Measurements from ENCODE around the gene ATP8B1. TPM values are rescaled to one million over a fixed set of nuclear protein-coding genes. Genes with fewer than 3 reads are reported as not detected.
A peak's percentile ranks its signal among the peaks of the same experiment; 100 is the strongest.

ATP8B1 gene
- total and polyA plus RNA-seq, 2 experiments from 2014 or later = 1.7 to 3.0 TPM

DNA sequence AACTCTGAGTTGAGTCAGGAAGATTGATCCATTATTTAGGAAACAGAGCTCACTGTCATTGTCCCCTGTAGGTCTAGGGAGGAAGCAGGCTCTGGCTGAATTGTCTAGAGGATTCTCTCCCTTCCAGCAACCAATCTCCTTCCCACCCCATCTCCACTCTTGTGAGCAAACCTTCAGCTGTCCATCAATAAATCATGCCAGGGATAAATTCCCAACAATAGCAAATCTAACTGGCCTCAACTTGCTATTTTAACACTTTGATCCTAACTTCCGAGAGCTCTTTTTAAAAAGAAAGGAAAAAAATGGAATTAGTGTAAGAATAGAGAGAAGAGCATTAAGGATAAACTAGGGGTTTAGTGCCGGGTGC, 53.5 kb downstream of the ATP8B1 start:
- Histone ChIP-seq H3K79me2 (replicated peaks; ENCODE audit: insufficient read depth) (no peaks in the 10 kb centered on the region), H3K27me3 (ENCODE audit: insufficient read depth) (no peaks in the 10 kb centered on the region), H3K4me2 (no peak overlapping the region), H3K4me3 (no peak overlapping the region), H3K4me1 (ENCODE audit: insufficient read depth) (0 out of 2 replicates have a peak, but pooled peaks cover 4% of the 10 kb centered on the region), H3K9me2 (ENCODE audit: insufficient read depth) (0 out of 2 replicates have a peak, but pooled peaks cover 3% of the 10 kb centered on the region), H3K27ac (ENCODE audit: low read depth) (no peak overlapping the region), H4K20me1 (replicated peaks; ENCODE audit: insufficient read depth) (no peaks in the 10 kb centered on the region), H3K36me3 (ENCODE audit: insufficient read depth) (no peaks in the 10 kb centered on the region), H3F3A (replicated peaks; ENCODE audit: low read depth) (no peaks in the 10 kb centered on the region), H2AFZ (no peak overlapping the region)
- H3K36me3 Mint-ChIP-seq (ENCODE audit: low read depth) = no peaks in the 10 kb centered on the region
- ATAC-seq (peak; percentile 45; the same call in 2 of the 3 replicates), DNase-seq (ENCODE audit: low spot score) (no peak)
- no peaks in the 10 kb centered on the region for H3K9me3 Mint-ChIP-seq
- peak overlapping the region; percentile 22; the same call in 1 of the 2 replicates for H3K27ac Mint-ChIP-seq
- H3K4me3 Mint-ChIP-seq = no peak overlapping the region
- TF ChIP-seq, protein P1, sequence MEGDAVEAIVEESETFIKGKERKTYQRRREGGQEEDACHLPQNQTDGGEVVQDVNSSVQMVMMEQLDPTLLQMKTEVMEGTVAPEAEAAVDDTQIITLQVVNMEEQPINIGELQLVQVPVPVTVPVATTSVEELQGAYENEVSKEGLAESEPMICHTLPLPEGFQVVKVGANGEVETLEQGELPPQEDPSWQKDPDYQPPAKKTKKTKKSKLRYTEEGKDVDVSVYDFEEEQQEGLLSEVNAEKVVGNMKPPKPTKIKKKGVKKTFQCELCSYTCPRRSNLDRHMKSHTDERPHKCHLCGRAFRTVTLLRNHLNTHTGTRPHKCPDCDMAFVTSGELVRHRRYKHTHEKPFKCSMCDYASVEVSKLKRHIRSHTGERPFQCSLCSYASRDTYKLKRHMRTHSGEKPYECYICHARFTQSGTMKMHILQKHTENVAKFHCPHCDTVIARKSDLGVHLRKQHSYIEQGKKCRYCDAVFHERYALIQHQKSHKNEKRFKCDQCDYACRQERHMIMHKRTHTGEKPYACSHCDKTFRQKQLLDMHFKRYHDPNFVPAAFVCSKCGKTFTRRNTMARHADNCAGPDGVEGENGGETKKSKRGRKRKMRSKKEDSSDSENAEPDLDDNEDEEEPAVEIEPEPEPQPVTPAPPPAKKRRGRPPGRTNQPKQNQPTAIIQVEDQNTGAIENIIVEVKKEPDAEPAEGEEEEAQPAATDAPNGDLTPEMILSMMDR (conservative IDR thresholded peaks at IDR 0.05; ENCODE audit: low read depth in 2 of 2) = no peak
- TF ChIP-seq POLR2AphosphoS5 (IDR thresholded peaks at IDR 0.05; ENCODE audit: low read depth) = no peak
- TF ChIP-seq CREB1 (CRISPR knock-in tag; IDR thresholded peaks at IDR 0.05; ENCODE audit: low read depth) = no peak
- no peak for TF ChIP-seq EZH2 (IDR thresholded peaks at IDR 0.05; ENCODE audit: low read depth, unreplicated experiment)
- TF ChIP-seq NANOG (IDR thresholded peaks at IDR 0.05; ENCODE audit: borderline replicate concordance) = no peak
- TF ChIP-seq STAT1 (IDR thresholded peaks at IDR 0.05; ENCODE audit: unreplicated experiment) = no peak
- TF ChIP-seq JUNB (IDR thresholded peaks at IDR 0.05; ENCODE audit: unreplicated experiment) = no peak
- no peak for TF ChIP-seq ZNF331 (CRISPR knock-in tag; IDR thresholded peaks at IDR 0.05; ENCODE audit: low read depth)
- TF ChIP-seq, protein P2, sequence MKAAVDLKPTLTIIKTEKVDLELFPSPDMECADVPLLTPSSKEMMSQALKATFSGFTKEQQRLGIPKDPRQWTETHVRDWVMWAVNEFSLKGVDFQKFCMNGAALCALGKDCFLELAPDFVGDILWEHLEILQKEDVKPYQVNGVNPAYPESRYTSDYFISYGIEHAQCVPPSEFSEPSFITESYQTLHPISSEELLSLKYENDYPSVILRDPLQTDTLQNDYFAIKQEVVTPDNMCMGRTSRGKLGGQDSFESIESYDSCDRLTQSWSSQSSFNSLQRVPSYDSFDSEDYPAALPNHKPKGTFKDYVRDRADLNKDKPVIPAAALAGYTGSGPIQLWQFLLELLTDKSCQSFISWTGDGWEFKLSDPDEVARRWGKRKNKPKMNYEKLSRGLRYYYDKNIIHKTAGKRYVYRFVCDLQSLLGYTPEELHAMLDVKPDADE (IDR thresholded peaks at IDR 0.05) = no peak
- TF ChIP-seq, protein P3, sequence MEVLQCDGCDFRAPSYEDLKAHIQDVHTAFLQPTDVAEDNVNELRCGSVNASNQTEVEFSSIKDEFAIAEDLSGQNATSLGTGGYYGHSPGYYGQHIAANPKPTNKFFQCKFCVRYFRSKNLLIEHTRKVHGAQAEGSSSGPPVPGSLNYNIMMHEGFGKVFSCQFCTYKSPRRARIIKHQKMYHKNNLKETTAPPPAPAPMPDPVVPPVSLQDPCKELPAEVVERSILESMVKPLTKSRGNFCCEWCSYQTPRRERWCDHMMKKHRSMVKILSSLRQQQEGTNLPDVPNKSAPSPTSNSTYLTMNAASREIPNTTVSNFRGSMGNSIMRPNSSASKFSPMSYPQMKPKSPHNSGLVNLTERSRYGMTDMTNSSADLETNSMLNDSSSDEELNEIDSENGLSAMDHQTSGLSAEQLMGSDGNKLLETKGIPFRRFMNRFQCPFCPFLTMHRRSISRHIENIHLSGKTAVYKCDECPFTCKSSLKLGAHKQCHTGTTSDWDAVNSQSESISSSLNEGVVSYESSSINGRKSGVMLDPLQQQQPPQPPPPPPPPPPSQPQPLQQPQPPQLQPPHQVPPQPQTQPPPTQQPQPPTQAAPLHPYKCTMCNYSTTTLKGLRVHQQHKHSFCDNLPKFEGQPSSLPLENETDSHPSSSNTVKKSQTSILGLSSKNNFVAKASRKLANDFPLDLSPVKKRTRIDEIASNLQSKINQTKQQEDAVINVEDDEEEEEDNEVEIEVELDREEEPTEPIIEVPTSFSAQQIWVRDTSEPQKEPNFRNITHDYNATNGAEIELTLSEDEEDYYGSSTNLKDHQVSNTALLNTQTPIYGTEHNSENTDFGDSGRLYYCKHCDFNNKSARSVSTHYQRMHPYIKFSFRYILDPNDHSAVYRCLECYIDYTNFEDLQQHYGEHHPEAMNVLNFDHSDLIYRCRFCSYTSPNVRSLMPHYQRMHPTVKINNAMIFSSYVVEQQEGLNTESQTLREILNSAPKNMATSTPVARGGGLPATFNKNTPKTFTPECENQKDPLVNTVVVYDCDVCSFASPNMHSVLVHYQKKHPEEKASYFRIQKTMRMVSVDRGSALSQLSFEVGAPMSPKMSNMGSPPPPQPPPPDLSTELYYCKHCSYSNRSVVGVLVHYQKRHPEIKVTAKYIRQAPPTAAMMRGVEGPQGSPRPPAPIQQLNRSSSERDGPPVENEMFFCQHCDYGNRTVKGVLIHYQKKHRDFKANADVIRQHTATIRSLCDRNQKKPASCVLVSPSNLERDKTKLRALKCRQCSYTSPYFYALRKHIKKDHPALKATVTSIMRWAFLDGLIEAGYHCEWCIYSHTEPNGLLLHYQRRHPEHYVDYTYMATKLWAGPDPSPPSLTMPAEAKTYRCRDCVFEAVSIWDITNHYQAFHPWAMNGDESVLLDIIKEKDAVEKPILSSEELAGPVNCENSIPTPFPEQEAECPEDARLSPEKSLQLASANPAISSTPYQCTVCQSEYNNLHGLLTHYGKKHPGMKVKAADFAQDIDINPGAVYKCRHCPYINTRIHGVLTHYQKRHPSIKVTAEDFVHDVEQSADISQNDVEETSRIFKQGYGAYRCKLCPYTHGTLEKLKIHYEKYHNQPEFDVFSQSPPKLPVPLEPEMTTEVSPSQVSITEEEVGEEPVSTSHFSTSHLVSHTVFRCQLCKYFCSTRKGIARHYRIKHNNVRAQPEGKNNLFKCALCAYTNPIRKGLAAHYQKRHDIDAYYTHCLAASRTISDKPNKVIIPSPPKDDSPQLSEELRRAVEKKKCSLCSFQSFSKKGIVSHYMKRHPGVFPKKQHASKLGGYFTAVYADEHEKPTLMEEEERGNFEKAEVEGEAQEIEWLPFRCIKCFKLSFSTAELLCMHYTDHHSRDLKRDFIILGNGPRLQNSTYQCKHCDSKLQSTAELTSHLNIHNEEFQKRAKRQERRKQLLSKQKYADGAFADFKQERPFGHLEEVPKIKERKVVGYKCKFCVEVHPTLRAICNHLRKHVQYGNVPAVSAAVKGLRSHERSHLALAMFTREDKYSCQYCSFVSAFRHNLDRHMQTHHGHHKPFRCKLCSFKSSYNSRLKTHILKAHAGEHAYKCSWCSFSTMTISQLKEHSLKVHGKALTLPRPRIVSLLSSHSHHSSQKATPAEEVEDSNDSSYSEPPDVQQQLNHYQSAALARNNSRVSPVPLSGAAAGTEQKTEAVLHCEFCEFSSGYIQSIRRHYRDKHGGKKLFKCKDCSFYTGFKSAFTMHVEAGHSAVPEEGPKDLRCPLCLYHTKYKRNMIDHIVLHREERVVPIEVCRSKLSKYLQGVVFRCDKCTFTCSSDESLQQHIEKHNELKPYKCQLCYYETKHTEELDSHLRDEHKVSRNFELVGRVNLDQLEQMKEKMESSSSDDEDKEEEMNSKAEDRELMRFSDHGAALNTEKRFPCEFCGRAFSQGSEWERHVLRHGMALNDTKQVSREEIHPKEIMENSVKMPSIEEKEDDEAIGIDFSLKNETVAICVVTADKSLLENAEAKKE (CRISPR knock-in tag; IDR thresholded peaks at IDR 0.05) = no peak
- no peaks in the 10 kb centered on the region for H3K27me3 Mint-ChIP-seq (ENCODE audit: insufficient read depth, low read depth, poor library complexity)
- peaks cover 26% of the 10 kb centered on the region for H3K4me1 Mint-ChIP-seq
